GM18498 (cell line): ENCODE results near the gene TSC22D3.

Source experiments
- ATAC-seq: cut with Tn5 transposase; IDR thresholded peaks from one replicate; pipeline ENCODE4 v1.9.1; 2021; ENCODE audit warnings: mild to moderate bottlenecking, moderate library complexity; ENCODE audit not compliant: unreplicated experiment

Gene TSC22D3

DNA sequence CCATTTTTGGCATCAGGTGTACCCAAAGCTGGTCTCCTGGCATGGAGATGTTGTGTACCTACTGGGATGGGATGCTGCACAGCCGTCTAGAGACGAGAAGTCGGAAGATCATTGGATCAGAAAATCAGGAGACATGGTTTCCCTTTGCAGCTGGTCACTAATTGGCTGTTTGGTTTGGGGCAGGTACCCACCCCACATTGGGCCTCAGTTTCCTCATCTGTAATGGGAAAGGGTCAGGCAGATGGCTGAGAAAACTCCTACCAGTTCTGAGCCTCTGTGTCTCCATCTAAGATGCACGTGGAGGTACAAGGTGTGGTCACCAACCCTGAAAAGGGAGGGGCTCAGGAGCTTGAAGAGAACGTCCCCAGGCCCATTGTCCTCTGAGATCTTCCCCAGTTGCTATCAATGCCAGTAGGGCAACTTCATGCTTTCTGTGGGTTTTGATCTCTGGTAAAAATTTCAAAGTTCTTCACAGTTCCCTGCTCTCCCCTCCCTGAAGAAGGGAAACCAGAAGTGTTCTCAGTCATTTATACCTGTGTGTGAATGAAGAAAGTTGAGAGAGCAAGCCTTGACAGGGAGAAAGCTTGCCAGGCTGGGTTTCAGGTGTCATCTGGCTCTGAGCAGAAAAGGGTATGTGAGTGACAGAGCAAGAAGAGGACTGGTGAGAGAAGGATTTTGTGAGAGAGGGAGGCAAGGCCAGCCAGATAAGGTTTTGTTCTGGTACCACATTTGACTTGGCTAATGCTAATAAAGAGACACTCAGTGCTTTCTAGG is 15.1 kb downstream of the TSC22D3 start:
- ATAC-seq, result no peak

GRCh38 chrX:107758231-107758766 is 17.3 kb downstream of the TSC22D3 start:
- ATAC-seq, result no peak

- ATAC-seq, result no peak
Measured at GRCh38 chrX:107755721-107756120, 19.9 kb downstream of the TSC22D3 start.

GRCh38 chrX:107753187-107753586 is 22.4 kb downstream of the TSC22D3 start:
- no peak for ATAC-seq

- ATAC-seq, result no peak
Measured at GRCh38 chrX:107752714-107753113, 22.9 kb downstream of the TSC22D3 start.

GRCh38 chrX:107752043-107752442 is 23.5 kb downstream of the TSC22D3 start:
- ATAC-seq, result no peak

- no peak for ATAC-seq
Measured at GRCh38 chrX:107750861-107751445, 24.6 kb downstream of the TSC22D3 start.

GRCh38 chrX:107750263-107750662 is 25.3 kb downstream of the TSC22D3 start:
- ATAC-seq, result no peak

GRCh38 chrX:107748506-107748905 is 27.1 kb downstream of the TSC22D3 start:
- no peak for ATAC-seq

DNA sequence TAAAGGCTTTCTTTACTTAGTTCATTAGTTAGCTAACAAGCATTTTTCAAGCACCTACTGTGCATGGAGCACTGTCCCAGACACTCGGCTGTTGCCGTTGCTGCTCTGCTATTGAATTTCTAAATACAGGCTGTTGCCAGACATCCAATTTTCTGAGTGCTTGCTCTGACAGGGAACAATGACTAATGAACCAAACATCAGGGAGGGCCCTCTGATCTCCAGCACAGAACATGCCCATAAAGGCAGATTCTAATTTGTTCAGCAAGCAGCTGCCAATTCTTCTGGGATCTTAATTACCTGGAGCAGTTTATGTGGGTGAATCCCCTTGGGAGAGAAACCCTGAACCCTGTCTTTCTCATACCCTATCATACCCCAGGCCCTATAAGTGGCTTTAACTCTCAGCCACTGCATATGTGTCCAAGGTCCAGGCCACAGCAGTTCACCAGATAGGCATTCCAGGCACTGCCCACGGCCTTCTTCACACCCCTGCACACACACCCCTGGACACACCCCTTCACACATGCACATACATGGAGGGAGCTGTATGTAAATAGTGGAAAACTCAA is 27.9 kb downstream of the TSC22D3 start:
- ATAC-seq, result no peak

DNA sequence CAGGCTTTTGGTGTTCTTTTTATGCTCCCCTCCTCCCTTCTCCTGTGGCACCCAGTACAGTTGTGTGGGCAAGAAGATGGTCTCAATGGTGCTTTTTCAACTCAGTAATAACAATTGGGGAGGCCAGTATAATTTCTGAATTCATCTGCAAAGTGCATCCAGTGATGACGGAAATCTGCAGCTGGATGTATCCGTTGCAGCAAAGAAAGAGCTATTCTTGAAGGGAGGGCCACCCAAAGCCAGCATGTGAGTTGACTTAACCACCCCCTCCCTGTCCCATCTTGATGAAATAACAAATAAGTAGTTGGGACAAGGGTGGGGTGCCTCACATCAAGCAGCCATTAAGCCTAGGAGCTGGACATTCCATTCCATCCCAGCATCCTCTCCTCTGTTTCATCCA is 30.7 kb downstream of the TSC22D3 start:
- no peak for ATAC-seq

GRCh38 chrX:107743995-107744394 is 31.6 kb downstream of the TSC22D3 start:
- no peak for ATAC-seq

DNA sequence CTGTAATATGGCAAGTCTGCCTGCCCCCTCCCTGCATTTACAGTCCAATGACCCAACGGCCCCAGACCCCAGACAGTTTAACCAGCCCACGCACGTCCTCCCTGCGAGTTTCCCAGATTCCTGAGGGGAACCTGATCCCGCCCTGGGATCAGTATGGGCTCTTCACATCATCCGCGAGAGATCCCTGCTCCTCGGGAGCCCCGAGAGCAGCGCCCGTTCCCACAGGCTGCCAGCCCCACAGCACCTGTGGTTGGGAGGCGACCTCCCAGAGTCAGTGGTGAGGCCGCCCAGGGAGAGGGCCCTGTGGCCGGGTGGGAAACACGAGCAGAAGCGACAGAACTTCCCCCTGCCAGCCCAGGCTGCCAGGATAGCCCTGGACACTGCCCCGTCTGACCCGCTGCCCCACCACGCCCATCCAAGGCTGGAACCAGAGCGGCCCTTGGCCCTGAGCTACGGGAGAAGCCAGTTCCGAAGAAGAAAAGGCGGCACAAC is 32.8 kb downstream of the TSC22D3 start:
- ATAC-seq, result no peak

GRCh38 chrX:107741404-107741790 is 34.2 kb downstream of the TSC22D3 start:
- ATAC-seq, result peak; percentile 21

DNA sequence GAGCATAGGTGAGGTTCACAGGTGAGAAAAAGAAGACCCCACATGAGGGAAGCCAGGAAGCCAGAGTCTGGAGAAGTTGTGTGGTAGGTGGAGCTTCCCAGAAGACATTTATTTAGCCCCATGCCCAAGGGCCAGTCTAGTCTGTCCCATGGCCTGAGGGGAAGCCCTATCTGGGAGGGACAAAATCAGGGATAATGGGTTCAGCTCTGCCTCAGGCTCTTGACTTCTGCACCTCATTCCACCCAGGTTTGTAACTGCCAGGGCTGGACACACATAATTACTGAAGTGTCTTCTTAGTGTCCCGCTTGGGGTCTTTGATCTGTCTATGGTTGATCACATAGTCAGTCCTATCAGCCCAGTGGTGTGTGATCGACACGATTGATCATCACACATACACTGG is 36.0 kb downstream of the TSC22D3 start:
- no peak for ATAC-seq

DNA sequence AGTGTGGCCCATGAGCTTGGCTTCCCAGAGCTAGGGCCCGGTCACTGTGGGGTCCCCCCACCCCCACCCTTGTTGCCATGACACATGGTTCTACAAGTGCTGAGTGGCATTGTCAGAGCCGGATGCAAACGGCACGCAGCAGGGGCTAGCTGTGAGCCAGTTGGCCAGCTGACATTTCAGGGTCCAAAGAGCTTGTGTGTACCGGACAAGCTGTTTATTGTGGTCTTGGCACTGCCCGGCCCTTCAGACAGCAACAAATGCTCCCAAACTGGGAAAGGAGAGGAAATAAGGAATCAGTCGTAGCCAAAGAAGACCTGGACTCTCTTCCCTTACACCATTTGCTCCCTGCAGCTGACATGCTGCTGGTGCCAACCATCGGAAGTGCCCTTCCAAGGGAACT is 36.8 kb downstream of the TSC22D3 start:
- ATAC-seq, result no peak

GRCh38 chrX:107738272-107738671 is 37.3 kb downstream of the TSC22D3 start:
- ATAC-seq, result no peak

- ATAC-seq, result no peak
Measured at GRCh38 chrX:107736781-107737531, 38.6 kb downstream of the TSC22D3 start.

DNA sequence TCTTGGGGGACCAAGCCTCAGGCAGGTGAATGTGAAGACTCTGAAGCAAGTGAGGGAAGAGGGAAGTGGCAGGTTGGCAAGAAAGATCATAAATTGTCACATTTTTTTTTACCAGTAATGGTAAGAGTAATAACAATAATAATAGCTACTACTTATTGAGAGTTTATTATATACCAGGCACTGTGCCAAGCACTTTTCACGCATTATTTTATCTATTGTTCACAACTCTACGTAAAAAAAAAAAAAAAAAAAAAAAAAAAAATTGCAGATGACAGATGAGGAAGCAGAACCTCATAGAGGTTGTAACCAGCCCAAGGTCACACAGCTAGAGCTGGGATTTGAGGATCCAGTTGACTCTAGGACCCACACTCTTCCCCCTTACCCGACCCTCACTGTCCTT is 40.9 kb downstream of the TSC22D3 start:
- no peak for ATAC-seq

DNA sequence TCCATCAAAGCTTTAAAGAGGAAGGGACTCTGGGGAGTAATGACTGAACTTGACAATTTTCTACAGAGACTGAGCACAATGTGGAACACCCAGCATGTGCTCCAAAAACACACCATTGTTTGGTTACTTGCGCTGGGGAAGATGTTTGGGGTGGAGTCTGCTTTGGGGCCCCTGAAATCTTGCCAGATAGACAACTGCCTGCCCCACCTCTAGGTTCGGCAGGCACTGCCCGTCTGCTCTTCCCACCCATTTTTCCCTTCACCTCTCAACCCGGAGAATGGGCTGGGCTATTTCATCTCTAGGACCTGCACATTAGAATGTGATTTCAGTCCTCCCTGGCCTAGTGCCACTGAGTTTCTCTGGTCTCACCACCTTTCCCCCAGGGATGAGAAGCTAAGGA is 41.9 kb downstream of the TSC22D3 start:
- no peak for ATAC-seq

- no peak for ATAC-seq
Measured at GRCh38 chrX:107731831-107732502, 43.6 kb downstream of the TSC22D3 start.
